ENCODE results near the gene PPFIBP1. TPM values are rescaled to one million over a fixed set of nuclear protein-coding genes. Genes with fewer than 3 reads are reported as not detected.

PPFIBP1 gene
- total and polyA plus RNA-seq, 2 of the 8 experiments (the other 6 are each of a cell fraction or from before 2014, with no cell fraction given): 7.7 to 31.3 TPM

DNA sequence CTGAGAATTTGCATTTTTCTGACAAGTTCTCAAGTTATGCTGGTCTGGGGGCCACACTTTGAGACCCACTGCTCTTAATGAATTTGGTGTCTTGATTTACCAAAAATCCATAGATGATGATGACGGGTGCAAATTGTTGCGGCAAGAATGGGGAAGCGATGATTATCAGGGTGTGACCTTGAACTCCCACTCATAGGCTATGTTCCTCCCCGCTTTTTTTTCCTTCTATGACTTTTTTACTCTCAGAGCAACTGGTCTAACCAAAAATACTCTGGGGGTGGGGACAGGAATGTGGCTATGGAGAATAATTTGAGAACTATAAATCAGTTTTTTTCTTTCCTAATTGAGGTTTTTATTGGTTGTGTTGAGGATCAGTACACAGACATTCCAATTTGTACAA is 83.6 kb downstream of the PPFIBP1 start:
- no peak overlapping the region for H2BK20ac ChIP-seq (ENCODE audit: low read length)
- no peaks in the 10 kb centered on the region for H3K27me3 ChIP-seq (replicated peaks in 1 of 4; ENCODE audit: control insufficient read depth in 3 of 4, extremely low read depth in 1 of 4, insufficient read depth in 3 of 4, low read length in 3 of 4)
- no peaks in the 10 kb centered on the region for H3K36me3 ChIP-seq (ENCODE audit: control insufficient read depth in 2 of 4, insufficient read depth in 4 of 4, low read length in 3 of 4)
- H3K4me2 ChIP-seq (ENCODE audit: insufficient read depth in 1 of 2, low read depth in 2 of 2, low read length in 2 of 2): no peak overlapping the region
- no peak overlapping the region for H4K5ac ChIP-seq (ENCODE audit: insufficient read length, low read depth, low read length)
- no peak overlapping the region for H3K27ac ChIP-seq (ENCODE audit: low read depth, low read length)
- no peaks in the 10 kb centered on the region for H3K9me3 ChIP-seq (ENCODE audit: insufficient read depth in 2 of 2, low read depth in 1 of 2, low read length in 1 of 2)
- H3K4me3 ChIP-seq (ENCODE audit: extremely low read depth in 1 of 4, insufficient read depth in 2 of 4, low read depth in 3 of 4, low read length in 4 of 4): no peak overlapping the region
- no peaks in the 10 kb centered on the region for H3K23me2 ChIP-seq (ENCODE audit: low read depth, low read length)
- ChIA-PET CTCF (ENCODE audit: partially characterized antibody) (no interaction called here), POLR2A (ENCODE audit: partially characterized antibody) (no interaction called here)
- H3K9ac ChIP-seq (replicated peaks in 1 of 4; ENCODE audit: extremely low read depth in 1 of 4, low read depth in 3 of 4, low read length in 3 of 4): no peak overlapping the region
- H2AK5ac ChIP-seq (ENCODE audit: low read depth, low read length): no peak overlapping the region
- no peaks in the 10 kb centered on the region for H4K20me1 ChIP-seq (replicated peaks in 1 of 2; ENCODE audit: control insufficient read depth in 1 of 2, insufficient read depth in 2 of 2, low read length in 2 of 2)
- H3K79me1 ChIP-seq (ENCODE audit: low read depth, low read length): no peaks in the 10 kb centered on the region
- H3K4ac ChIP-seq (replicated peaks; ENCODE audit: insufficient read length, low read depth, low read length): no peak overlapping the region
- WGBS, 2 experiments (ENCODE audit: extremely low coverage in 1 of 2, insufficient coverage in 1 of 2, insufficient read length in 1 of 2, insufficient replicate concordance in 2 of 2, low coverage in 1 of 2, low lambda C conversion rate in 2 of 2, missing lambda C conversion rate in 1 of 2): 100% methylated on average over 4 of the region's 4 CpGs; no CpG with 5 or more reads in 1 of the 2 experiments
- no peaks in the 10 kb centered on the region; a peak in 1 of 4 replicates for H3K79me2 ChIP-seq (ENCODE audit: control insufficient read depth in 1 of 2, insufficient read depth in 2 of 2, low read length in 2 of 2)
- no peaks in the 10 kb centered on the region for H3K4me1 ChIP-seq (replicated peaks in 1 of 4; ENCODE audit: control insufficient read depth in 3 of 4, insufficient read depth in 4 of 4, low read length in 3 of 4)
- FAIRE-seq: no peak
- H3K14ac ChIP-seq (ENCODE audit: insufficient read length): no peak overlapping the region
- no peak overlapping the region for H3K18ac ChIP-seq (ENCODE audit: extremely low read depth, low read length)
- H2AFZ ChIP-seq (ENCODE audit: low read length): no peak overlapping the region
- no peak overlapping the region for H4K91ac ChIP-seq (replicated peaks; ENCODE audit: insufficient read length, low read length)
- no peak overlapping the region for H2BK12ac ChIP-seq (ENCODE audit: low read depth, low read length)
- no peak overlapping the region for H2BK5ac ChIP-seq (ENCODE audit: low read depth, low read length)
- H3K23ac ChIP-seq (ENCODE audit: insufficient read length): no peak overlapping the region
- H3K56ac ChIP-seq (replicated peaks; ENCODE audit: insufficient read length, low read depth, low read length): no peak overlapping the region
- DNase-seq (ENCODE audit: low read depth in 1 of 2, low spot score in 2 of 2): no peak
- H2BK120ac ChIP-seq (replicated peaks; ENCODE audit: low read depth, low read length): no peak overlapping the region
- H4K8ac ChIP-seq (ENCODE audit: extremely low read depth, insufficient read depth, low read length): no peak overlapping the region
- no peak overlapping the region for H2BK15ac ChIP-seq (ENCODE audit: low read length)
- TF ChIP-seq JUN (IDR thresholded peaks at IDR 0.05; ENCODE audit: low read depth, low read length): no peak
- TF ChIP-seq CHD1 (IDR thresholded peaks at IDR 0.05; ENCODE audit: low read depth, low read length): no peak
- no peak for TF ChIP-seq KDM5A (IDR thresholded peaks at IDR 0.05; ENCODE audit: low read length)
- no peak for TF ChIP-seq TAF1 (IDR thresholded peaks at IDR 0.05; ENCODE audit: low read depth, low read length)
- no peak for TF ChIP-seq SIRT6 (IDR thresholded peaks at IDR 0.05; ENCODE audit: low read length)
- no peak for TF ChIP-seq KDM1A (IDR thresholded peaks at IDR 0.05; ENCODE audit: borderline replicate concordance, low read length)
- TF ChIP-seq, protein P1, sequence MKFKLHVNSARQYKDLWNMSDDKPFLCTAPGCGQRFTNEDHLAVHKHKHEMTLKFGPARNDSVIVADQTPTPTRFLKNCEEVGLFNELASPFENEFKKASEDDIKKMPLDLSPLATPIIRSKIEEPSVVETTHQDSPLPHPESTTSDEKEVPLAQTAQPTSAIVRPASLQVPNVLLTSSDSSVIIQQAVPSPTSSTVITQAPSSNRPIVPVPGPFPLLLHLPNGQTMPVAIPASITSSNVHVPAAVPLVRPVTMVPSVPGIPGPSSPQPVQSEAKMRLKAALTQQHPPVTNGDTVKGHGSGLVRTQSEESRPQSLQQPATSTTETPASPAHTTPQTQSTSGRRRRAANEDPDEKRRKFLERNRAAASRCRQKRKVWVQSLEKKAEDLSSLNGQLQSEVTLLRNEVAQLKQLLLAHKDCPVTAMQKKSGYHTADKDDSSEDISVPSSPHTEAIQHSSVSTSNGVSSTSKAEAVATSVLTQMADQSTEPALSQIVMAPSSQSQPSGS (IDR thresholded peaks at IDR 0.05; ENCODE audit: low read length): no peak
- no peak for TF ChIP-seq RXRA (IDR thresholded peaks at IDR 0.05; ENCODE audit: insufficient read depth, low read depth, low read length)
- no peak for TF ChIP-seq EGR1 (IDR thresholded peaks at IDR 0.05; ENCODE audit: borderline replicate concordance, low read depth, low read length)

All from H1 (cell line).